ENCODE measurements around the gene KCNG2.

The KCNG2 gene

GRCh38 chr18:79796016-79796415 lies 1.7 kb upstream of the KCNG2 start:
- no peaks in the 10 kb centered on the region for H3K36me3 ChIP-seq (replicated peaks in 1 of 2; ENCODE audit: control insufficient read depth in 2 of 2, insufficient read depth in 2 of 2, low read length in 2 of 2)
- no peak for DNase-seq (ENCODE audit: low spot score)
- peaks cover 11 to 88% (median 38%) of the 10 kb centered on the region in 3 experiments for H3K27me3 ChIP-seq (ENCODE audit: control insufficient read depth in 3 of 3, insufficient read depth in 3 of 3, low read depth in 1 of 3, low read length in 3 of 3)
- H3K9me3 ChIP-seq (replicated peaks in 1 of 2; ENCODE audit: control insufficient read depth in 2 of 2, insufficient read depth in 1 of 2, low read depth in 1 of 2, low read length in 2 of 2): no peaks in the 10 kb centered on the region
- H3K27ac ChIP-seq (replicated peaks; ENCODE audit: low read length): no peak overlapping the region
- H3K4ac ChIP-seq (ENCODE audit: low read length): no peak overlapping the region
- peaks cover 3 to 9% of the 10 kb centered on the region in 2 donors for H3K4me1 ChIP-seq (ENCODE audit: control insufficient read depth in 2 of 2, insufficient read depth in 1 of 2, low read depth in 1 of 2, low read length in 2 of 2)
- H3K4me3 ChIP-seq (ENCODE audit: low read length in 2 of 2): no peak overlapping the region
- H2AK5ac ChIP-seq (ENCODE audit: low read depth, low read length): no peak overlapping the region
- H2BK5ac ChIP-seq (ENCODE audit: low read length): no peak overlapping the region
- H3K23ac ChIP-seq (ENCODE audit: low read depth, low read length, poor library complexity): no peak overlapping the region
- no peak overlapping the region for H4K91ac ChIP-seq (ENCODE audit: low read depth, low read length, poor library complexity)
- no peak overlapping the region for H3K4me2 ChIP-seq (ENCODE audit: insufficient read depth, low read length, poor library complexity, severe bottlenecking)
- no peak overlapping the region for H2BK15ac ChIP-seq (ENCODE audit: low read length)
- no peak overlapping the region for H3K18ac ChIP-seq (ENCODE audit: low read length)
- H2AFZ ChIP-seq (ENCODE audit: low read length): no peak overlapping the region
- no peak overlapping the region for H3K9ac ChIP-seq (ENCODE audit: low read depth, low read length, poor library complexity)
- no CpG with 5 or more reads among the region's 7 CpGs for WGBS, 2 donors (ENCODE audit: extremely low coverage in 2 of 2, insufficient read length in 2 of 2, insufficient replicate concordance in 1 of 2)
- H2BK120ac ChIP-seq (ENCODE audit: low read depth, low read length): no peak overlapping the region
- no peak overlapping the region for H2BK12ac ChIP-seq (ENCODE audit: low read length)
- no peak overlapping the region for H3K14ac ChIP-seq (ENCODE audit: low read length)
- no peak overlapping the region for H4K8ac ChIP-seq (ENCODE audit: low read depth, low read length)
- H3K79me1 ChIP-seq (ENCODE audit: low read depth, low read length): no peaks in the 10 kb centered on the region

DNA sequence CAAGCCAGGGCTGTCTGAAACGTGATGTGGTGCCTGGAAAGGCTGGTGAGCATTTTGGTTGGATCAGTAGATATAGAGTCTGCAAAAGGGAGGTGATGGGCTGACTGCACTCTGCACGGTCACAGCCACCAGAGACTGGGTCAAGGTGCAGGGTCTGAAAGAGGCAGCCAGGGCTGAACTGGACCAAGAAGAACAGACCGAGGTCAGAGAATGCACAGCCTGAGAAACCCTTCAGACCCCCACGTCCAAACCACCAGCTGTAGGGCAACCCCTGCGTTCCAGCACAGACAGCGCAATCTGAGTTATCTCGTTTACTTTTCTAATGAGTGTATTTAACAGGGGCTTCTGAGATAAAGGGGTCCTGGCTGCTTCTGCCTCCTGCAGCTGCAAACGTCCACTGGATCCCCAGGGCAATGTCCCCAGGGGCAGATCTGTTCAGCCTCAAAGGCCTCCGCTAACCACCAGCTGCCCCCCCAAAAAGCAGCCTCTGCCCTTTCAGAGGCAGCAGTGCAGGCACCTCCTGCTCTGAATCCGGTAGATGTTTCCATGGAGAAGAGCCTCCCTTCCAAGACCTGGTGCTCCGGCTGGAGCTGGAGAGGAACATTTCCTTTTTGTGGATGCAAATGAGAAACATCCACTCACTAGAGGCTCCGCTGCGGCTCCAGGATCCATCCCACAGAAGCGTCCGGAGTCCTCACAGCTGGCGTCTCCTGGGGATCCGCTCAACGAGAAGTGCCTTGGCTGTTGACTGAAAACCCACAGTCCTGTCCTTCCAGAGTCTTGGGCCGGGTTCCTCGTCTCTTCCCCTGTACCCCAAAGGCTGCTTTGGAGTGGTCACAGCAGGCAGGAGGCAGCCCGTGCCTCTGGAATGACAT lies 970 bp upstream of the KCNG2 start:
- no peak overlapping the region for H2AK5ac ChIP-seq (ENCODE audit: low read depth, low read length)
- H3K27me3 ChIP-seq (ENCODE audit: control insufficient read depth in 3 of 3, insufficient read depth in 3 of 3, low read depth in 1 of 3, low read length in 3 of 3): peaks cover 11 to 88% (median 38%) of the 10 kb centered on the region in 3 experiments
- H2AFZ ChIP-seq (ENCODE audit: low read length): no peak overlapping the region
- no peak overlapping the region for H2BK15ac ChIP-seq (ENCODE audit: low read length)
- no peaks in the 10 kb centered on the region for H3K79me1 ChIP-seq (ENCODE audit: low read depth, low read length)
- no peaks in the 10 kb centered on the region for H3K36me3 ChIP-seq (replicated peaks in 1 of 2; ENCODE audit: control insufficient read depth in 2 of 2, insufficient read depth in 2 of 2, low read length in 2 of 2)
- H2BK12ac ChIP-seq (ENCODE audit: low read length): no peak overlapping the region
- H3K23ac ChIP-seq (ENCODE audit: low read depth, low read length, poor library complexity): no peak overlapping the region
- no peak for DNase-seq (ENCODE audit: low spot score)
- no peak overlapping the region for H4K91ac ChIP-seq (ENCODE audit: low read depth, low read length, poor library complexity)
- H3K4me3 ChIP-seq (ENCODE audit: low read length in 2 of 2): peak overlapping the region in 1 of 2 donors; percentile 7
- no peaks in the 10 kb centered on the region for H3K9me3 ChIP-seq (replicated peaks in 1 of 2; ENCODE audit: control insufficient read depth in 2 of 2, insufficient read depth in 1 of 2, low read depth in 1 of 2, low read length in 2 of 2)
- H3K9ac ChIP-seq (ENCODE audit: low read depth, low read length, poor library complexity): peak overlapping the region; percentile 78
- no peak overlapping the region for H2BK5ac ChIP-seq (ENCODE audit: low read length)
- H3K4me1 ChIP-seq (ENCODE audit: control insufficient read depth in 2 of 2, insufficient read depth in 1 of 2, low read depth in 1 of 2, low read length in 2 of 2): peaks cover 3 to 4% of the 10 kb centered on the region in 2 donors
- H3K14ac ChIP-seq (ENCODE audit: low read length): peak overlapping the region; percentile 2
- H4K8ac ChIP-seq (ENCODE audit: low read depth, low read length): no peak overlapping the region
- H2BK120ac ChIP-seq (ENCODE audit: low read depth, low read length): no peak overlapping the region
- no CpG with 5 or more reads among the region's 21 CpGs for WGBS, 2 donors (ENCODE audit: extremely low coverage in 2 of 2, insufficient read length in 2 of 2, insufficient replicate concordance in 1 of 2)
- H3K18ac ChIP-seq (ENCODE audit: low read length): no peak overlapping the region
- H3K27ac ChIP-seq (replicated peaks; ENCODE audit: low read length): no peak overlapping the region
- H3K4me2 ChIP-seq (ENCODE audit: insufficient read depth, low read length, poor library complexity, severe bottlenecking): no peak overlapping the region
- H3K4ac ChIP-seq (ENCODE audit: low read length): no peak overlapping the region

DNA sequence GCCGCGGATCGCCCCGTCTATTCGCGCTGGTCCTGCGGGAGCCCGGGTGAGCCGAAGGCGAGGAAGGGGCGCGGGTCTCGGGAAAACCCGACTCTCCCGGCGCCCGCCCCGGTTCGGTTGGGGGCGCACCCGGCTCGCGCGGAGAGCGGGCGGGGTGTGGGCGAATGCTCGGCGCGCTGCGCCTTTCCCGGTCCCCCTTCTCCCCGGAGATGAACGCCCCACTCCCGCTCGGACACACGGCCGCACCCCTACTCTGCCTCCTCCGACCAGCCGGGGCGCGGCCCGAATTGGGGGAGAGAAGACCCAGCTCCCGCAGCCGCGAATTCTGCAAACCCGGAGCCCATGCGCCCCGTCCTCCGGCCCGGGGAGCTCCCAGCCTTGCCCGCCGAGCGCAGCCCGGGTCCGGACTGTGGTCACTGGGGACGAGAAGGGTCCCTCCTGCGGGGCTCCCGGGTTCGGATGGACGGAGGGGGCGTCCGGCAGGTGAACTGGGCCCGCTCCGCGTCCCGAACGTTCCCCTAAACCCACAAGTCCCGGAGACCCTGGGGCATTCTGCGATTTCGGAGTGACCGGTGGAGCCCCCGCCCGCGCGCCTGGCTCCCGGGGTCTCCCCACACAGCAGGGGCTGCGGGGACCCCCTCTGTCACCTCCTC lies 734 bp downstream of the KCNG2 start:
- H3K23ac ChIP-seq (ENCODE audit: low read depth, low read length, poor library complexity): no peak overlapping the region
- H2BK5ac ChIP-seq (ENCODE audit: low read length): no peak overlapping the region
- H3K9me3 ChIP-seq (replicated peaks in 1 of 2; ENCODE audit: control insufficient read depth in 2 of 2, insufficient read depth in 1 of 2, low read depth in 1 of 2, low read length in 2 of 2): no peaks in the 10 kb centered on the region
- H3K9ac ChIP-seq (ENCODE audit: low read depth, low read length, poor library complexity): no peak overlapping the region
- no CpG with 5 or more reads among the region's 78 CpGs for WGBS, 2 donors (ENCODE audit: extremely low coverage in 2 of 2, insufficient read length in 2 of 2, insufficient replicate concordance in 1 of 2)
- H2BK12ac ChIP-seq (ENCODE audit: low read length): no peak overlapping the region
- H3K4ac ChIP-seq (ENCODE audit: low read length): no peak overlapping the region
- peak overlapping the region; percentile 23 to 72 for H3K4me3 ChIP-seq (ENCODE audit: low read length in 2 of 2)
- no peaks in the 10 kb centered on the region for H3K79me1 ChIP-seq (ENCODE audit: low read depth, low read length)
- H2AFZ ChIP-seq (ENCODE audit: low read length): peak overlapping the region; percentile 77
- no peak overlapping the region for H2BK120ac ChIP-seq (ENCODE audit: low read depth, low read length)
- no peak overlapping the region for H4K8ac ChIP-seq (ENCODE audit: low read depth, low read length)
- H3K27ac ChIP-seq (replicated peaks; ENCODE audit: low read length): no peak overlapping the region
- H2AK5ac ChIP-seq (ENCODE audit: low read depth, low read length): no peak overlapping the region
- DNase-seq (ENCODE audit: low spot score): no peak
- H3K27me3 ChIP-seq (ENCODE audit: control insufficient read depth in 3 of 3, insufficient read depth in 3 of 3, low read depth in 1 of 3, low read length in 3 of 3): peaks cover 11 to 85% (median 38%) of the 10 kb centered on the region in 3 experiments
- H3K18ac ChIP-seq (ENCODE audit: low read length): peak overlapping the region; percentile 68
- no peak overlapping the region for H2BK15ac ChIP-seq (ENCODE audit: low read length)
- peaks cover 0 to 3% of the 10 kb centered on the region in 2 donors for H3K4me1 ChIP-seq (ENCODE audit: control insufficient read depth in 2 of 2, insufficient read depth in 1 of 2, low read depth in 1 of 2, low read length in 2 of 2)
- no peaks in the 10 kb centered on the region for H3K36me3 ChIP-seq (replicated peaks in 1 of 2; ENCODE audit: control insufficient read depth in 2 of 2, insufficient read depth in 2 of 2, low read length in 2 of 2)
- no peak overlapping the region for H4K91ac ChIP-seq (ENCODE audit: low read depth, low read length, poor library complexity)
- no peak overlapping the region for H3K14ac ChIP-seq (ENCODE audit: low read length)
- H3K4me2 ChIP-seq (ENCODE audit: insufficient read depth, low read length, poor library complexity, severe bottlenecking): peak overlapping the region; percentile 86

DNA sequence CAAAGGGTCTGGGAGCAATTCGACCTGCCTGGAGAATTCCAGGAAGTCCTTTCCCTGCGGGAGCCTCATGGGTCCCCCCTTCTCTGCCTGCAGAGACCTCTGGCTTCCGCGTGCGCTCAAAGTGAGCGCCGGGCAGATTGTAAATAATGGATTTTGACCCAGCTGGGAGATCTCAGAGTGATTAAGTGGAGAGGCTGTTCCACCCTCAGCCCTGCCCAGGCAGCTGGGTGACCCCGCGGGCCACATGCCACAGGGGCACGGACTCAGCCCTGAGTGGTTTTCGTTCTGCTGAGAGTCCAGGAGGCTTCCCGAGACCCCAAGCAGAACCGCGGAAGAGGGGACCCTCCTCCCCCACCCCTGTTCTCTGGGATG lies 1.2 kb downstream of the KCNG2 start:
- Histone ChIP-seq H2BK120ac (ENCODE audit: low read depth, low read length) (no peak overlapping the region), H3K36me3 (replicated peaks in 1 of 2; ENCODE audit: control insufficient read depth in 2 of 2, insufficient read depth in 2 of 2, low read length in 2 of 2) (no peaks in the 10 kb centered on the region), H3K18ac (ENCODE audit: low read length) (no peak overlapping the region), H4K91ac (ENCODE audit: low read depth, low read length, poor library complexity) (no peak overlapping the region), H3K79me1 (ENCODE audit: low read depth, low read length) (no peaks in the 10 kb centered on the region), H2AFZ (ENCODE audit: low read length) (peak overlapping the region; percentile 77), H3K23ac (ENCODE audit: low read depth, low read length, poor library complexity) (no peak overlapping the region), H3K9ac (ENCODE audit: low read depth, low read length, poor library complexity) (no peak overlapping the region), H2AK5ac (ENCODE audit: low read depth, low read length) (no peak overlapping the region), H3K4me1 (ENCODE audit: control insufficient read depth in 2 of 2, insufficient read depth in 1 of 2, low read depth in 1 of 2, low read length in 2 of 2) (peaks cover 0 to 3% of the 10 kb centered on the region in 2 donors), H3K27me3 (ENCODE audit: control insufficient read depth in 3 of 3, insufficient read depth in 3 of 3, low read depth in 1 of 3, low read length in 3 of 3) (peaks cover 11 to 87% (median 38%) of the 10 kb centered on the region in 3 experiments), H2BK5ac (ENCODE audit: low read length) (no peak overlapping the region), H3K27ac (replicated peaks; ENCODE audit: low read length) (no peak overlapping the region), H3K4ac (ENCODE audit: low read length) (no peak overlapping the region), H2BK12ac (ENCODE audit: low read length) (no peak overlapping the region), H3K14ac (ENCODE audit: low read length) (no peak overlapping the region), H3K9me3 (replicated peaks in 1 of 2; ENCODE audit: control insufficient read depth in 2 of 2, insufficient read depth in 1 of 2, low read depth in 1 of 2, low read length in 2 of 2) (no peaks in the 10 kb centered on the region), H4K8ac (ENCODE audit: low read depth, low read length) (no peak overlapping the region), H3K4me3 (ENCODE audit: low read length in 2 of 2) (peak overlapping the region in 1 of 2 donors; percentile 72), H3K4me2 (ENCODE audit: insufficient read depth, low read length, poor library complexity, severe bottlenecking) (peak overlapping the region; percentile 86), H2BK15ac (ENCODE audit: low read length) (no peak overlapping the region)
- no peak for DNase-seq (ENCODE audit: low spot score)
- WGBS, 2 donors (ENCODE audit: extremely low coverage in 2 of 2, insufficient read length in 2 of 2, insufficient replicate concordance in 1 of 2): no CpG with 5 or more reads among the region's 14 CpGs

All from neuronal stem cell (in vitro differentiated cells).